ENCODE results near the gene TPSD1.
"Not testable (repeated sequence)": the region's sequence is repeated elsewhere in the genome, so short reads cannot be mapped to it uniquely, and the experiment has no call there.

Gene TPSD1

DNA sequence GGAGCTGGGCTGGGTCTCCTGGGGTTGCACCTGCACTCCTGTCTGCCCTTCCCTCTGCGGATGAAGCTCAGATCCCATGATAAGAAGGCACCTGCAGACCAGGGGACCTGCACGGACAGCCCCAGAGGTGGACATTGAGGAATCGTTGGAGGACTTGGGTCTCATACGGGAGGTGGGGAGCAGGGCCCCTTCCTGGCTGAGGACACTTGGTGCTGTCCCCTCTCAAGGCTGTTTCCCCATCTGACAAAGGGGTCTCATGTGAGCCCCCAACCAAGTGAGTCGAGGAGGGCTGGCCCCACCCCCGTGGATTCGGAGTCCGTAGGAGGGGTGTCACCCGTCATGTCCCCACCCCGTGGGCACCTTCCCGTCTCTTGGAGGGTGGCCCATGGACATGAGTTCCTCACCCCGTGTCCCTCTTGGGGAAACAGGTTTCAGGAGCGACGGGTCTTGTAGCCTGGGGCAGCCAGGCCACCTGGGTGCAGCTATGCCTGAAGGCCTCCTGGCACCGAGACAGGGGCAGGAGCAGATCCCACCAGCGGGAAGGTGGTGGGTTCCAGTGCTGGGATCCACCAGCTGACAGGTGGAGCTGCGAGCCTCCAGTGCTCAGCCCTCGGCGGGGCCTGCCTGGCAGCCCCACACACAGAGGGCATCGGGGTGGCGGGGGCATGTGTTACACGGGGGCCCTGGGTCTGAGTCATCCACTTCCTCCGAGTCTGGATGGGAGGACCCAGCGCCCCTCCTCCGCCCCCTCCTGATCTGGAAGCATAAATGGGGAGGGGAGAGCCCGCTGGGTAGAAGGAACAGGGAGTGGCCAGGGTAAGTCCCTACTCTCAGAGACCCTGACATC lies at the start of gene TPSD1:
TSS of gene TPSD1 (plus strand) at position 794 of the 847 bp plus-strand sequence. CDS start 212 bp downstream, outside the sequence.
- not testable (repeated sequence) for DNase-seq

DNA sequence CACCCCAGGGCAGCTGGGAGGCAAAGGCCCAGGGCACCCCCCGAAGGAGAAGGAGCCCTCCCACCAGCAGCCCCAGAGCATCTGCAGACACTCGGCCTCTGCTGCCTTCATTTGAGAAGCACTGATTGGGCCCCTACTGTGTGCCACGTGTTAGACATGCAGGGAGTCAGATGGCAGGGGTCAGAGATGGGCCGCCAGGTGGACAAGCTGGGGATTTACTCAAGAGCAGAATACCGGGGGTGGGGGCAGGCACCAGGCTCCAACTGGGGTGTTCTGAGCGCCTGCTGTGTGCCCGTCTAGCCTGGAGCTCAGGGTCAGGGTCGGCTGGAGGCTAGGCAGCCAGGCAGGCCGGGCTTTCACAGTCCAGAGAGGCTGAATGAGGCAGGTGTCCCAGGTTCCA lies 49.5 kb upstream of the TPSD1 start:
- no peak for DNase-seq

DNA sequence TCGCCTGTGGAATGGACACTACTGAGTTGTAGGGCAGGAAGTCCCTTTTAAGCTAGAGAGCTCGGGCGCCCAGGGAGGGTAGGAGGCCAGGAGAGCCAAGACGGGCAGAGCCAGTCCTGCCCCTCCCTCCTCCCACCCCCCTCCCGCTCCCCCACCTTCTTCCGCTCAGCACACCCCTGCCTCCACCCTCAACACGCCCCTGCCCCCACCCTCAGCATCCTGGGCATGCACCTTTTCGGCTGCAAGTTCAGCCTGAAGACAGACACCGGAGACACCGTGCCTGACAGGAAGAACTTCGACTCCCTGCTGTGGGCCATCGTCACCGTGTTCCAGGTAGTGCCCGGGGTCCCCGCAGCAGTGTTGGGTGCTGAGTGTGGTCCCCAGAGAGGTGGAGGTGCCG lies 49.1 kb upstream of the TPSD1 start:
- no peak for DNase-seq

DNA sequence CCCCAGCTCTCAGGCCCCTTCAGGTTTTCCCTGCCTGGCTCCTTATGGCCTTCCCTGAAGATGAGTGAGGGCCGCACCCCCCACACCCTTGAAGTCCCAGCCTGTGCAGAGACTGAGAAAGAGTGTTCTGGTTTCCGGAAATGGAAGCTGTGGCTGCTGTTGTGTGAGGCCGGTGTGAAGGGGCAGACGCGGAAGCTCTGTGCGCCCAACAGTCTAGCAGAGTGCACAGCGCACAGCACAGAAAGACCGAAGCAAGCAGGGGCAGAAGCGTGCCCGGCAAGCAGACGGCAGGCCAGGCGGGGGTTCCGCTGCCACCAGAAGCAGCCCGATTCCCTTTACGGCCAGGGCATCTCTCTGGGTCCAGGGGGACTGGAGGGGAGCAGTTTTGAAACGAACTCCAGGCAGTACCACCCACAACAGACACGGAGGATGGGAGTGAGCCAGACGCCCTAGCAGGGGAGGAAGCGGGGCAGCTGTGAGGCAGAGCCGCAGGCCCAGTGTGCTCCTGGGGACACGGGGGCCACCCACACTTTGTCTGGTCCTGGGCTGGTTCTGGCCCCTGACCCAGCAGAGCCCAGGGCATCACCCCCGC lies 47.5 kb upstream of the TPSD1 start:
- no peak for DNase-seq

DNA sequence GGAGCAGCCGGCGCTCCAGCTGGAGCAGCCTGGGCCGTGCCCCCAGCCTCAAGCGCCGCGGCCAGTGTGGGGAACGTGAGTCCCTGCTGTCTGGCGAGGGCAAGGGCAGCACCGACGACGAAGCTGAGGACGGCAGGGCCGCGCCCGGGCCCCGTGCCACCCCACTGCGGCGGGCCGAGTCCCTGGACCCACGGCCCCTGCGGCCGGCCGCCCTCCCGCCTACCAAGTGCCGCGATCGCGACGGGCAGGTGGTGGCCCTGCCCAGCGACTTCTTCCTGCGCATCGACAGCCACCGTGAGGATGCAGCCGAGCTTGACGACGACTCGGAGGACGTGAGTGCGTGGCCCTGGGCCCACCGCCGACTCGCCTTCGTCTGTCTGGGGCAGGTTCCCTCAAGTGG lies 46.8 kb upstream of the TPSD1 start:
- no peak for DNase-seq

DNA sequence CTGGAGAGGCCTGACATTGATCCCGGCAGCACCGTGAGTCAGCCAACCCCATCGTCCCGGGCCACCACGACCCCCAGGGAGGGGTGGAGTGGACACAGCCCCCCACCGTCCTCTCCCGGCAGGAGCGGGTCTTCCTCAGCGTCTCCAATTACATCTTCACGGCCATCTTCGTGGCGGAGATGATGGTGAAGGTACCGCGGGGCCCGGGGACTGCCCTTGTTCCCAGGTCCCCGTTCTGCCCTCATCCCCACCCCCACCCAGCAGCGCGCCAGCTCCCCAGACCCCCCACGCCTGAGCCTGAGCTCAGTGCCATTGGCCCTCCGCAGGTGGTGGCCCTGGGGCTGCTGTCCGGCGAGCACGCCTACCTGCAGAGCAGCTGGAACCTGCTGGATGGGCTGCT lies 45.4 kb upstream of the TPSD1 start:
- DNase-seq, result no peak

DNA sequence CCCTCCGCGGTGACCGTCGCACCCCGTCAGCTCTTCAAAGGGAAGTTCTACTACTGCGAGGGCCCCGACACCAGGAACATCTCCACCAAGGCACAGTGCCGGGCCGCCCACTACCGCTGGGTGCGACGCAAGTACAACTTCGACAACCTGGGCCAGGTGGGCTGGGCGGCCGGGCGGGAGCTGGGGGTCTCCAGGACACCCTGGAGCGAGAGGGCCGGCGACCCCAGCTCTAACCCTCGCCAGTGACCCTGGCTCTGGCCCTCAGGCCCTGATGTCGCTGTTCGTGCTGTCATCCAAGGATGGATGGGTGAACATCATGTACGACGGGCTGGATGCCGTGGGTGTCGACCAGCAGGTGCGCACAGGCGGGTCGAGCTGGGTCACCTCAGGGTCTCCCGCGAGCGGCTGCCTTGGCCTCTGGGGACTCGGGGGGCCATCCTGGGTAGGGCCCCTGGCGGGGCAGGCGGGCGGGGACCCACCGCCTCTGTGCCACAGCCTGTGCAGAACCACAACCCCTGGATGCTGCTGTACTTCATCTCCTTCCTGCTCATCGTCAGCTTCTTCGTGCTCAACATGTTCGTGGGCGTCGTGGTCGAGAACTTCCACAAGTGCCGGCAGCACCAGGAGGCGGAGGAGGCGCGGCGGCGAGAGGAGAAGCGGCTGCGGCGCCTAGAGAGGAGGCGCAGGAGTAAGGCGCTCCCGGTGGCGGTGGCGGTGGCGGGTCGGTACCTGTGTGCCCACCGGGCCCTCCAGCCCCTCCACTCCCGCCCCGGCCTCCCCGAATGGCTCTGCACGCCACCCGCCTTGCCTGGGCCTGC lies 44.2 kb upstream of the TPSD1 start:
- DNase-seq, result peak in 11 of 58 donors; percentile 2 to 56 (median 19)

DNA sequence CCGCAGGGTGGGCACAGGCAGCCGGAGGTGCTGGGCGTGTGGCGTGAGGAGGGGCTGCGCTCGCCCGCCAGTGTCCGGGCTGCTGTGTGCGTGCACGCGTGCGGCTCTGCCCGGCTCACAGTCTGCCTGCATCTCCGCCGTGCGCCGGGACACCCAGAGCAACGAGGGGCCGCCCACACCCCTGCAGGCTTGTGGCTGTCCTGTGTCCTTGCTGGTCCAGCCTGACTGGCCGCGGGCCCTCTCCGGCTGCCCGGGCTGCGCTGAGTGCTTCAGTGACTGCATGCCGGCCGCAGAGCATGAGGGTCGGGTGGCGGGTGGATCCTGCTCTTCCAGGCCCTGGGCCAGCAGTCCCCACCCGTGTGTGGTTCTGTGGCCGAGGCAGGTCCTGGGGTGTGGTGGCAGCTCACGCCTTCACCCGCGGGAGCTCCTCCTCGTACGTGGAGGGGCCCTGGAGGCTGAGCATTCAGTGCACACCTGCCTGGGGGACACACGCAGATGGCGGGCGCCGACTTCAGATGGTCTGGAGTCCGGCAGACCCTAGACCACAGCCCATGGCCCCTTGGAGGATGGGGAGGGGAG lies 43.2 kb upstream of the TPSD1 start:
- no peak for DNase-seq

DNA sequence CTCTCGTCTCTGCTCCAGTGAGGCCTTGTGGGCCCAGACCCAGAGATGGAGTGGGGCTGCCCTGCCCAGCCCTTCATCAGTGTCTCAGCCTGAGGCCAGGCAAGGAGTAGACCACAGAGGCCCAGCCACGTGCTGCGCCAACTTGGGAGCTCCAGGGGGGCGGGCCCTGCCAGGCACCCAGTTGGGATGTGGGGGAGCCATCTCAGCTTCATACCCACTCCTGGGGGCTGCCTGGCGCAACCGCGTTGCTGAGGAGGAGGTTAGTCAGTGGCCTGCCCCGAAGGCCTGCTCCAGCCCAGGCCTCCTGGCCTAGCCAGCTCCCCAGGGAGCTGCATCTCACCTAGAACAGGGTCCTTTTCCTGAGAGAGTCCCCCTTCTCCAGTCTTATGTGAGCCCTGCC lies 42.6 kb upstream of the TPSD1 start:
- no peak for DNase-seq

DNA sequence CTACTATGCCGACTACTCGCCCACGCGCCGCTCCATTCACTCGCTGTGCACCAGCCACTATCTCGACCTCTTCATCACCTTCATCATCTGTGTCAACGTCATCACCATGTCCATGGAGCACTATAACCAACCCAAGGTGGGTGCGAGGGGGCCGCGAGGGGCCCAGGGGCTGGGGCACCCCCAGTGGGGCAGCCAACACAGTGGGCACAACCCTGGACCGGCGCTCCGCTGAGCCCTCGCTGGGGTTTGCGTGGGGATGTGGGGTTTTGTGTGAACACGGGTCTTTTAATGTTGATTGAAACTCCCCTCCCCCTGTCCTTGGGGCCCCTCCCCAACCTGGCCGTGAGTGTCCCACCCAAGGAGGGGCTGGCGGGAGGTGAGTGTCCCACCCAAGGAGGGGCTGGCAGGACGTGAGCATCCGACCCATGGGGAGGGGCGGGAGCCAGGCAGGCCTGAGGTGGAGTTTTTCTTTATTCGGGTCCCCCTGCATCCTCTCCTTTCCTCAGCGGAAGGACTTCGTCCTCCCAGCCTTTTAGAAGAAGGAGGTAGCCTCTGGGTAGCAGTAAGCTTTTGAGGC lies 42.0 kb upstream of the TPSD1 start:
- no peak for DNase-seq

DNA sequence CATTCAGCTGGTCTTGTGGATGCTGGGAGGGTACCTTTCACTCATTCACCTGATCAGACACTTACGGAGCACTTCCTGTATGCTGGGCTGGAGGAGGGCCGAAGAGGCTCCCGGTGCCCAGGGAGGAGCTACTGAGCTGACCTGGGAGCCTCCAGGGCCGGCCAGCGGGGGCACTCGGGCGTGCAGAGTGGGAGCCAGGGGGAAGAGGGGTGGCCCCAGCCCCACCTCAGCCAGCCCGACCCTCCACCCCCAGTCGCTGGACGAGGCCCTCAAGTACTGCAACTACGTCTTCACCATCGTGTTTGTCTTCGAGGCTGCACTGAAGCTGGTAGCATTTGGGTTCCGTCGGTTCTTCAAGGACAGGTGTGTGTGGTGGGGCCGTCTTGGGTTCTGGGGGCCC lies 41.1 kb upstream of the TPSD1 start:
- no peak for DNase-seq

DNA sequence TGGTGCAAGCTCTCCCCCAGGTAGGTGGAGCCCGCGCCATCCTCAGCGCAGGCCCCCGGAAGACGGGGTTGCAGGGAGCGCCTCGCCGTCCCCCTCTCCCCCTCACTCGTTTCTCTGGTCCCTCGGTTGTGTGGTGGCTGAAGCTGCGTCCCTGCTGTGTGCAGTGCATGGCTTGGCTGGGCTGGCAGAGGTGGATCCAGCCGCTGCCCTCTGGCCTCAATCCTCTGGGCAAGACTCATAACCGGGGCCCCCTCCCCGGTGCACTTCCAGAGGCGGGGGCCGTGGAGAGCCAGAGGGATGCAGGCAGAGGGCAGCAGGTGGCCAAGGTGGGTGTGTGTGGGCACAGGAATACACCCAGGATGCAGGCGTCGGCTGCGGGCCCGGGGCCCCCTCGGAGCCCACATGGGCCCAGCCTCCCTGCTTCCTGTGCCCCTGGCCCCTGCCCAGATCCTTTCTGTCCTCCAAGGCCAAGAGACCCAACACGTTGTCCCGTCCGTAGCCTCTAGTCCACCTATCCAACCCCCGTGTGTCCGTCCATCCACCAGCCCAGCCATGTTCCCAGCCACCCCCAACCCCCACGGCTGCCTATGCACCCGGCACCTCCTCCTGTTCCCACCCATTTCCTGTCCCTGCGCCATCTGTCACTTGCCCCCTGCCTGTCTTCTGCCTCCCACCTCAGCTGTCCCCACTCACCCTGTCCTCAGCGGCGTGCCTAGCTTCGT lies 40.1 kb upstream of the TPSD1 start:
- DNase-seq, result no peak

DNA sequence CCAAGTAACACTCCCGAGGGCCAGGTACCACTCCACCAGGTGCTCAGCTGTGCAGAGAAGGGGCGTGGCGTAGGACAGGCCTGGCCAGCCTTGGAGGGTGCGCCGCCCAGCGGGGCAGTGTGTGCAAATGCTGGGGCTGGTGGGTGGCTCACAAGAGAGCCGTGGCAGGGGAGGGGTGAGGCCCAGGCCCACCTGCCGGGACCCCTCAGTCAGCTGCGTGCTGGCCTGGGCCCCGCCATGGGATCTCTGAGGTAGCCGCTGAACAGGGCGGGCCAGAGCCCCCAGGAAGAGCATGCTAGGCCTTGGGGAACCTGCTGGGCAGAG lies 39.6 kb upstream of the TPSD1 start:
- DNase-seq, result no peak

DNA sequence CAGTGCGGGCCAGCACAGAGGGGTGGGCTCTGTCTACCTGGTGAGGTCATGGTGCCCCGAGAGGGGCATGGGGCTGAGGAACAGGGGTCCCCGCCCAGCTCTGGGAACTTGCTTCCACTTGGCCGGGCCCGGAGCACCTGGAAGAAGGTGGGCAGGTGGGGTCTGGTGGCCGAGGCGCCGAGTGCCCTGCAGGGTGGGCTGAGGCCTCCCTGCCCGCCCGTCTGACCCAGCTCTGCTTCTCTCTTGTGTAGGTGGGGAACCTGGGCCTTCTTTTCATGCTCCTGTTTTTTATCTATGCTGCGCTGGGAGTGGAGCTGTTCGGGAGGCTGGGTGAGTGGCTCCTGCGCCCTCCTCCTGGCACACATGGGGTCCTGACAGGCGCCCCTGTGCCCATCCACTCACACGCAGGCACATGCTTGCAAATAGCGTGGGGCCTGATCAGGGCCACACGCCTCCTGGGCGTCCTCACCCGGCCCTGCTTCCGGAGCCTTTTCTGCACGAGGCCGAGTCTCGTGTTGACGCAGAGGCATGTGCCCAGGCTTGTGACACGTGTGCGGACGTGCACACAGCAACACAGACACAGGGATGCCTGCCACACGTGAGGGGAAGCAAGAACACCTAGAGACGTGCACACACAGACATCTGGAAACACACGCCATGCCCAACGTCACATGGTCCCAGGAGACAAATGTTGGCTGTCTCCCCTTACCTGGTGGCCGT lies 39.0 kb upstream of the TPSD1 start:
- no peak for DNase-seq

DNA sequence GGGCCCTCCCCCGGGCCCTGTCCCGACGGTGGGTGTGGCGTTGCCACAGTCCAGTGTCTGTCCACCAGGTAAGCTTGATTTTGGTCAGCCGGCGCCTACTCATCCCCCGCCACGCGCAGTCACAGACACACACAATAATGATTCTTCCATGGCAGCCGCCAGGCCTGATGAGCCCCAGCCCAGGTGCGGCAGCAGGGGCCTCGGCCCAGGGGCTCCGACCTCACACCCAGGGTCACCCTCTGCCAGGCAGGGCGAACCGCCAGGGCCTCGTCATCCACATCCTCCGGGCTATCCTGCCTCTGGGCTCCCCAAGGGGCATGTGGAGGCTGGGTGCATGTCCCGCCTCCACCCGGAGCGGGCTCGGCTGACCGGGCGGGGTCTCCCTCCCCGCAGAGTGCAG lies 38.3 kb upstream of the TPSD1 start:
- no peak for DNase-seq

DNA sequence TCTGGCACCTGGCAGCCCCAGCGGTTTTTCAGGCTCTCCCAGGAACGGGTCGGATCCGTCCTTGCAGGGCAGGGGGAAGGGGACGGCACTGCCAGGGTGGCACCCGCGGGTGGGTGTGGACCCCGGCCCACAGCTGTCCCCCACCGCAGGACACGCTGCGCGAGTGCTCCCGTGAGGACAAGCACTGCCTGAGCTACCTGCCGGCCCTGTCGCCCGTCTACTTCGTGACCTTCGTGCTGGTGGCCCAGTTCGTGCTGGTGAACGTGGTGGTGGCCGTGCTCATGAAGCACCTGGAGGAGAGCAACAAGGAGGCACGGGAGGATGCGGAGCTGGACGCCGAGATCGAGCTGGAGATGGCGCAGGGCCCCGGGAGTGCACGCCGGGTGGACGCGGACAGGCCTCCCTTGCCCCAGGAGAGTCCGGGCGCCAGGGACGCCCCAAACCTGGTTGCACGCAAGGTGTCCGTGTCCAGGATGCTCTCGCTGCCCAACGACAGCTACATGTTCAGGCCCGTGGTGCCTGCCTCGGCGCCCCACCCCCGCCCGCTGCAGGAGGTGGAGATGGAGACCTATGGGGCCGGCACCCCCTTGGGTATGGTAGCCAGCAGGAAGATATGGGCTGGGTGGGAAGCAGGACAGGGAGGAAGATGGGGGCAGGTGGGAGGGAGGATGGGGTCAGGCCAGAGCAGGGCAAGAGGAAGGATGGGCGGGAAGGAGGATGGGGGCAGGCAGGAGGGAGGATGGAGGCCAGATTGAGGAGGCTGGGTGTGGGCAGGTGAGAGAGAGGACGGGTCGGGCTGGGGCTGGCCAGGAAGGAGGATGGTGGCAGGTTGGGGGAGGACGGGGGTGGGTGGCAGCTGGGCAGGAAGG lies 37.6 kb upstream of the TPSD1 start:
- no peak for DNase-seq

DNA sequence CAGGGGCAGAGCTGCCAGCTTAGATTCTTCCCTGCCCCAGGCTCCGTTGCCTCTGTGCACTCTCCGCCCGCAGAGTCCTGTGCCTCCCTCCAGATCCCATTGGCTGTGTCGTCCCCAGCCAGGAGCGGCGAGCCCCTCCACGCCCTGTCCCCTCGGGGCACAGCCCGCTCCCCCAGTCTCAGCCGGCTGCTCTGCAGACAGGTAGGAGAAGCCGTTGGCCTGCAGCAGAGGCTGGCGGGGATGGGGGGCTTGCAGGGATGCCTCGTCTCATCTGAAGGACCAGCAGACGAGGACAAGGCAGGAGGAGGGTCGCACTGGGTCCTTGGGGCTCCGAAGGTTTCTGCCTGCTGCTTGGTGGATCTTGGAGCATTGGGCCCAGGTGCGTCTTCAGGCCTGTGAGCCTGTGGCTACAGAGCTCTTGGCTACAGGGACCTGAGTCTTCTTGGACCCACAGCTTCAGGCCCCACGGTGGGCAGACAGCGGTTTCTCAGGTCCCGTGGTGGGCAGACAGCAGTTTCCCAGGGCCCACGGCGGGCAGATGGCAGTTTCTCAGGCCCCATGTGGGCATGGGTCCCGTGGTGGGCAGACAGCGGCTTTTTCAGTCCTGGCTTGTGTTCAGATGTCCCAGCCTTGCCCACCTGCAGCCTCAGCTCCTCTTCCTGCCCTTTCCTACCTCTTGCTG lies 36.8 kb upstream of the TPSD1 start:
- DNase-seq, result no peak

DNA sequence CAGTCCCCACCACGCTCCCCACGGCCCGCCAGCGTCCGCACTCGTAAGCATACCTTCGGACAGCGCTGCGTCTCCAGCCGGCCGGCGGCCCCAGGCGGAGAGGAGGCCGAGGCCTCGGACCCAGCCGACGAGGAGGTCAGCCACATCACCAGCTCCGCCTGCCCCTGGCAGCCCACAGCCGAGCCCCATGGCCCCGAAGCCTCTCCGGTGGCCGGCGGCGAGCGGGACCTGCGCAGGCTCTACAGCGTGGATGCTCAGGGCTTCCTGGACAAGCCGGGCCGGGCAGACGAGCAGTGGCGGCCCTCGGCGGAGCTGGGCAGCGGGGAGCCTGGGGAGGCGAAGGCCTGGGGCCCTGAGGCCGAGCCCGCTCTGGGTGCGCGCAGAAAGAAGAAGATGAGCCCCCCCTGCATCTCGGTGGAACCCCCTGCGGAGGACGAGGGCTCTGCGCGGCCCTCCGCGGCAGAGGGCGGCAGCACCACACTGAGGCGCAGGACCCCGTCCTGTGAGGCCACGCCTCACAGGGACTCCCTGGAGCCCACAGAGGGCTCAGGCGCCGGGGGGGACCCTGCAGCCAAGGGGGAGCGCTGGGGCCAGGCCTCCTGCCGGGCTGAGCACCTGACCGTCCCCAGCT lies 35.7 kb upstream of the TPSD1 start:
- DNase-seq, result no peak

Data from anterior cingulate cortex (tissue), 58 donors.